H1 (cell line): ENCODE data around the gene MYH2. TPM values are rescaled to one million over a fixed set of nuclear protein-coding genes. Genes with fewer than 3 reads are reported as not detected.

ENCODE experiments used
- CTCF ChIA-PET: fragments of 300-600 bp; sonication (Branson Sonifier 250); formaldehyde crosslinking; loops from one replicate; lab custom pipeline; 2021; ENCODE audit not compliant: partially characterized antibody; lab: Charles Lee
- POLR2A ChIA-PET: fragments of 300-600 bp; sonication (Branson Sonifier 250); formaldehyde crosslinking; loops from one replicate; lab custom pipeline; 2021; ENCODE audit warnings: inconsistent platforms; ENCODE audit not compliant: partially characterized antibody; lab: Charles Lee
- DNase-seq, 2 experiments: peaks; one replicate each; pipeline versions ENCODE4 v3.0.0 to v3.0.0-alpha.2; 2010 to 2022; ENCODE audit warnings: low spot score in 2 of 2, low read depth in 1 of 2, mixed read lengths in 1 of 2
- FAIRE-seq: peaks from 2 replicates; lab custom pipeline; 2011; peaks lifted over from hg19 to GRCh38; lab: Jason Lieb, UNC
- H2AFZ ChIP-seq: 2 replicates; pipeline ENCODE4 v1.8.1; 2012; ENCODE audit warnings: low read length, inconsistent platforms
- H2AK5ac ChIP-seq: 2 replicates; pipeline ENCODE4 v1.6.1; 2013; ENCODE audit warnings: low read depth, low read length
- H2BK120ac ChIP-seq: replicated peaks from 2 replicates; pipeline ENCODE3; 2013; ENCODE audit warnings: low read depth, low read length, inconsistent platforms
- H2BK12ac ChIP-seq: 2 replicates; pipeline ENCODE4 v1.6.1; 2013; ENCODE audit warnings: low read depth, low read length
- H2BK15ac ChIP-seq: 2 replicates; pipeline ENCODE4 v1.6.1; 2013; ENCODE audit warnings: low read length
- H2BK20ac ChIP-seq: 2 replicates; pipeline ENCODE4 v1.6.1; 2013; ENCODE audit warnings: low read length
- H2BK5ac ChIP-seq: 2 replicates; pipeline ENCODE4 v1.6.1; 2013; ENCODE audit warnings: low read depth, low read length
- H3K14ac ChIP-seq: 2 replicates; pipeline ENCODE4 v1.6.1; 2013; ENCODE audit warnings: inconsistent platforms; ENCODE audit not compliant: insufficient read length
- H3K18ac ChIP-seq: 2 replicates; pipeline ENCODE4 v1.6.1; 2013; ENCODE audit warnings: low read length; ENCODE audit errors: extremely low read depth
- H3K23ac ChIP-seq: 2 replicates; pipeline ENCODE4 v1.6.1; 2013; ENCODE audit warnings: inconsistent platforms; ENCODE audit not compliant: insufficient read length
- H3K23me2 ChIP-seq: 2 replicates; pipeline ENCODE4 v1.6.1; 2013; ENCODE audit warnings: low read depth, low read length
- H3K27ac ChIP-seq: 2 replicates; pipeline ENCODE4 v1.6.1; 2011; ENCODE audit warnings: low read depth, low read length, inconsistent platforms
- H3K27me3 ChIP-seq, 4 experiments: replicated peaks in 1 of 4; 1 replicate in 1 of 4; 2 replicates in 3 of 4; pipeline versions ENCODE4 v1.6.1 to v1.8.1; 2011 to 2013; ENCODE audit warnings: low read length in 3 of 4, mild to moderate bottlenecking in 3 of 4, inconsistent platforms in 2 of 4, mixed read lengths in 2 of 4, moderate library complexity in 1 of 4; ENCODE audit not compliant: control insufficient read depth in 3 of 4, insufficient read depth in 3 of 4; ENCODE audit errors: extremely low read depth in 1 of 4
- H3K36me3 ChIP-seq, 4 experiments: 2 replicates each; pipeline versions ENCODE4 v1.6.1 to v1.8.1; 2011 to 2013; ENCODE audit warnings: mild to moderate bottlenecking in 4 of 4, low read length in 3 of 4, moderate library complexity in 2 of 4, control low read depth in 1 of 4, inconsistent platforms in 1 of 4; ENCODE audit not compliant: insufficient read depth in 4 of 4, control insufficient read depth in 2 of 4
- H3K4ac ChIP-seq: replicated peaks from 2 replicates; pipeline ENCODE3; 2013; ENCODE audit warnings: low read length, low read depth, mixed read lengths, inconsistent platforms; ENCODE audit not compliant: insufficient read length
- H3K4me1 ChIP-seq, 4 experiments: replicated peaks in 1 of 4; 1 replicate in 1 of 4; 2 replicates in 3 of 4; pipeline versions ENCODE4 v1.6.1 to v1.8.1; 2011 to 2013; ENCODE audit warnings: low read length in 3 of 4, inconsistent platforms in 2 of 4, mixed read lengths in 1 of 4; ENCODE audit not compliant: insufficient read depth in 4 of 4, control insufficient read depth in 3 of 4
- H3K4me2 ChIP-seq, 2 experiments: 2 replicates each; pipeline versions ENCODE4 v1.6.1 to v1.8.1; 2011 to 2013; ENCODE audit warnings: low read depth in 2 of 2, low read length in 2 of 2, control low read depth in 1 of 2, inconsistent platforms in 1 of 2, mild to moderate bottlenecking in 1 of 2; ENCODE audit not compliant: insufficient read depth in 1 of 2
- H3K4me3 ChIP-seq, 4 experiments: fragments of 200-600, 300-600 bp in 1 of 4; sonication (generic), shearing (Covaris generic), sonication (Bioruptor Twin) in 1 of 4; 2 replicates each; pipeline versions ENCODE4 v1.5.1 to v1.8.1; 2011 to 2016; ENCODE audit warnings: low read length in 4 of 4, low read depth in 3 of 4, control low read depth in 2 of 4, inconsistent platforms in 2 of 4, mild to moderate bottlenecking in 2 of 4, mixed read lengths in 1 of 4, moderate library complexity in 1 of 4; ENCODE audit not compliant: insufficient read depth in 2 of 4; ENCODE audit errors: extremely low read depth in 1 of 4
- H3K56ac ChIP-seq: replicated peaks from 2 replicates; pipeline ENCODE3; 2013; ENCODE audit warnings: low read depth, mild to moderate bottlenecking, mixed read lengths, low read length, inconsistent platforms; ENCODE audit not compliant: insufficient read length
- H3K79me1 ChIP-seq: 2 replicates; pipeline ENCODE4 v1.6.1; 2013; ENCODE audit warnings: low read depth, low read length, control low read depth
- H3K79me2 ChIP-seq, 2 experiments: 2 replicates each; pipeline versions ENCODE4 v1.6.1 to v1.8.1; 2012 to 2013; ENCODE audit warnings: low read length in 2 of 2, mild to moderate bottlenecking in 2 of 2, inconsistent platforms in 1 of 2; ENCODE audit not compliant: insufficient read depth in 2 of 2, control insufficient read depth in 1 of 2
- H3K9ac ChIP-seq, 4 experiments: replicated peaks in 1 of 4; 1 replicate in 1 of 4; 2 replicates in 3 of 4; pipeline versions ENCODE4 v1.6.1 to v1.8.1; 2011 to 2013; ENCODE audit warnings: low read depth in 3 of 4, low read length in 3 of 4, control low read depth in 2 of 4, mild to moderate bottlenecking in 2 of 4, moderate library complexity in 2 of 4, inconsistent platforms in 1 of 4; ENCODE audit errors: extremely low read depth in 1 of 4
- H3K9me3 ChIP-seq, 2 experiments: 2 replicates each; pipeline versions ENCODE4 v1.6.1 to v1.8.1; 2012 to 2013; ENCODE audit warnings: mild to moderate bottlenecking in 2 of 2, moderate library complexity in 2 of 2, control low read depth in 1 of 2, inconsistent platforms in 1 of 2, low read depth in 1 of 2, low read length in 1 of 2, mixed read lengths in 1 of 2; ENCODE audit not compliant: insufficient read depth in 2 of 2
- H4K20me1 ChIP-seq, 2 experiments: replicated peaks in 1 of 2; 2 replicates each; pipeline versions ENCODE3 to v1.8.1; 2011 to 2013; ENCODE audit warnings: inconsistent platforms in 2 of 2, low read length in 2 of 2, mild to moderate bottlenecking in 1 of 2; ENCODE audit not compliant: insufficient read depth in 2 of 2, control insufficient read depth in 1 of 2
- H4K5ac ChIP-seq: 2 replicates; pipeline ENCODE4 v1.6.1; 2013; ENCODE audit warnings: low read length, low read depth, mixed read lengths, inconsistent platforms; ENCODE audit not compliant: insufficient read length
- H4K8ac ChIP-seq: 2 replicates; pipeline ENCODE4 v1.8.0; 2013; ENCODE audit warnings: mild to moderate bottlenecking, moderate library complexity, low read length, inconsistent platforms; ENCODE audit not compliant: insufficient read depth; ENCODE audit errors: extremely low read depth
- H4K91ac ChIP-seq: replicated peaks from 2 replicates; pipeline ENCODE3; 2013; ENCODE audit warnings: low read length, mixed read lengths, inconsistent platforms; ENCODE audit not compliant: insufficient read length
- ASH2L ChIP-seq: fragments of 200-600, 300-600 bp; sonication (generic); IDR thresholded peaks from one replicate; pipeline ENCODE4 v1.7.1; 2017; ENCODE audit warnings: low read length
- CREB1 ChIP-seq: IDR thresholded peaks from 2 replicates; pipeline ENCODE4 v1.6.1; 2012; ENCODE audit warnings: inconsistent platforms
- MAX ChIP-seq: IDR thresholded peaks from 2 replicates; pipeline ENCODE4 v1.6.1; 2012; ENCODE audit warnings: inconsistent platforms
- NRF1 ChIP-seq: IDR thresholded peaks from 2 replicates; pipeline ENCODE4 v1.6.1; 2011; ENCODE audit warnings: mild to moderate bottlenecking, low read depth, low read length, improper control_type of control experiment
- RAD21 ChIP-seq, 2 experiments: IDR thresholded peaks in 1 of 2; conservative IDR thresholded peaks in 1 of 2; 2 replicates each; pipeline ENCODE4 v1.6.1; 2011; ENCODE audit warnings: low read depth in 2 of 2, low read length in 2 of 2, improper control_type of control experiment in 1 of 2, inconsistent platforms in 1 of 2, mild to moderate bottlenecking in 1 of 2, moderate library complexity in 1 of 2
- RNF2 ChIP-seq: fragments of 200-900, 300-1000 bp; sonication (generic); IDR thresholded peaks from 2 replicates; pipeline ENCODE4 v1.7.1; 2016; ENCODE audit warnings: borderline replicate concordance, low read depth, mild to moderate bottlenecking, antibody characterized with exemption, low read length; ENCODE audit not compliant: poor library complexity, severe bottlenecking; ENCODE audit errors: missing control alignments
- RXRA ChIP-seq: IDR thresholded peaks from 2 replicates; pipeline ENCODE4 v1.6.1; 2011; ENCODE audit warnings: low read depth, mild to moderate bottlenecking, low read length, moderate library complexity; ENCODE audit not compliant: insufficient read depth
- SP2 ChIP-seq: IDR thresholded peaks from 2 replicates; pipeline ENCODE4 v1.6.1; 2012; ENCODE audit warnings: mild to moderate bottlenecking, low read length, inconsistent platforms
- SP4 ChIP-seq: IDR thresholded peaks from 2 replicates; pipeline ENCODE4 v1.6.1; 2012; ENCODE audit warnings: low read length, inconsistent platforms
- WGBS, 2 experiments: shearing (Covaris generic) in 1 of 2; methylation state at CpG; one replicate each; pipeline versions ENCODE4 v1.1.6 to v1.1.7; 2013 to 2015; ENCODE audit warnings: low lambda C conversion rate in 2 of 2, mixed read lengths in 2 of 2, inconsistent platforms in 1 of 2, low coverage in 1 of 2, missing lambda C conversion rate in 1 of 2; ENCODE audit not compliant: insufficient replicate concordance in 2 of 2, insufficient coverage in 1 of 2, insufficient read length in 1 of 2; ENCODE audit errors: extremely low coverage in 1 of 2, missing lambda C conversion rate in 1 of 2; 5-methylcytosine and 5-hydroxymethylcytosine counted together
- polyA plus RNA-seq, 7 experiments: library from polyadenylated mRNA; depleted of rRNA in 3 of 7; stranded (reverse) in 5 of 7; unstranded in 2 of 7; fragments of >200 nt in 5 of 7; fragments of 200-250 nt in 2 of 7; gene quantifications; 1 replicate in 5 of 7; 2 replicates in 1 of 7; 4 replicates in 1 of 7; pipeline versions ENCODE4 v1.2.1 to v1.2.3, GENCODE V29; 2011 to 2013; ENCODE audit warnings: missing spikeins in 2 of 7, mixed read lengths in 2 of 7
- total RNA-seq: library from RNA; stranded (reverse); fragmentation: NEBNext Ultra II Directional; extraction: Animal tissue kit (Norgen Biotek cat#: 25700); gene quantifications from 2 replicates; pipeline ENCODE4 v1.2.1, GENCODE V29; 2021
- TF ChIP-seq, protein P1 (sequence below): IDR thresholded peaks from 2 replicates; pipeline ENCODE4 v1.6.1; 2012; ENCODE audit warnings: inconsistent platforms
- TF ChIP-seq, protein P2 (sequence below): IDR thresholded peaks from 2 replicates; pipeline ENCODE4 v1.6.1; 2011; ENCODE audit warnings: low read depth, mild to moderate bottlenecking, low read length; ENCODE audit not compliant: insufficient read depth

The MYH2 gene
- total and polyA plus RNA-seq, 2 of the 8 experiments (the other 6 are each of a cell fraction or from before 2014, with no cell fraction given), result 1.0 to 9.0 TPM

DNA sequence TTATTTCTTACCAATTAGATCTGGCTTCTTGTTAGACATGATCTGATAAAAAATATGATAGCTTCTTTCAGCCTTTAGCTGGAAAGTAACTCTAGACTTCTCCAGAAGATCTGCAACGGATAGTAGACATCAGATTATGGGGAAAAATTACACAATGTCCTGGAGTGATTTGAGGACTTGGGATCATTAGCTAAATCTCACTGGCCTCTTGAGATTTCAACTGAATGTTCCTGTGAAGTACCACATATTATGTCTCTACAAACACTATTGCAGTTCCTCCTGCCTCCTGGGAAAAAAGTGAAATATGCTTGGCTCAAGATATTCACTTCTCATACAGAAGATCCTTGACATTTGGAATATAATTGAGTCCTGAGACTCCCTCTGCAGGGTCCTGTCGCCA lies 36.6 kb downstream of the MYH2 start:
- H3K9ac ChIP-seq, result no peak overlapping the region
- H3K4me3 ChIP-seq, result no peak overlapping the region
- H3K79me1 ChIP-seq, result no peaks in the 10 kb centered on the region
- H3K18ac ChIP-seq, result no peak overlapping the region
- no peaks in the 10 kb centered on the region for H3K36me3 ChIP-seq
- H3K23me2 ChIP-seq, result no peaks in the 10 kb centered on the region
- H4K91ac ChIP-seq, result no peak overlapping the region
- H3K4me1 ChIP-seq, result 0 out of 7 replicates have a peak, but pooled peaks cover 0 to 2% (median under 1%) of the 10 kb centered on the region in 4 experiments
- H3K14ac ChIP-seq, result no peak overlapping the region
- H3K9me3 ChIP-seq, result no peaks in the 10 kb centered on the region
- WGBS, 2 experiments, result 90% methylated on average over 2 of the region's 2 CpGs; no CpG with 5 or more reads in 1 of the 2 experiments
- H3K23ac ChIP-seq, result no peak overlapping the region
- H2AFZ ChIP-seq, result no peak overlapping the region
- H2BK20ac ChIP-seq, result no peak overlapping the region
- no peaks in the 10 kb centered on the region for H3K79me2 ChIP-seq
- DNase-seq (no peak), FAIRE-seq (no peak)
- H3K27ac ChIP-seq, result no peak overlapping the region
- H2BK15ac ChIP-seq, result no peak overlapping the region
- no peaks in the 10 kb centered on the region for H3K27me3 ChIP-seq
- POLR2A ChIA-PET, result no interaction called here
- H2BK5ac ChIP-seq, result no peak overlapping the region
- H3K4me2 ChIP-seq, result no peak overlapping the region
- CTCF ChIA-PET, result interaction anchor here (0.6 to 3.4 kb wide), 8 partner anchors 8 to 588 kb away, joined by 3 to 22 read pairs (median 4); no protein-coding TSS in a partner anchor
- no peak for TF ChIP-seq CREB1
- TF ChIP-seq RAD21 (IDR thresholded peaks at IDR 0.05 in 1 of 2, conservative IDR thresholded peaks at IDR 0.05 in 1 of 2; ENCODE audit: low read depth in 2 of 2, low read length in 2 of 2), result no peak
- TF ChIP-seq RNF2, result no peak
- TF ChIP-seq, protein P1, sequence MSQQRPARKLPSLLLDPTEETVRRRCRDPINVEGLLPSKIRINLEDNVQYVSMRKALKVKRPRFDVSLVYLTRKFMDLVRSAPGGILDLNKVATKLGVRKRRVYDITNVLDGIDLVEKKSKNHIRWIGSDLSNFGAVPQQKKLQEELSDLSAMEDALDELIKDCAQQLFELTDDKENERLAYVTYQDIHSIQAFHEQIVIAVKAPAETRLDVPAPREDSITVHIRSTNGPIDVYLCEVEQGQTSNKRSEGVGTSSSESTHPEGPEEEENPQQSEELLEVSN, result no peak
- TF ChIP-seq ASH2L, result no peak
- TF ChIP-seq SP4, result no peak
- no peak for TF ChIP-seq RXRA
- TF ChIP-seq MAX, result no peak
- TF ChIP-seq NRF1, result no peak
- TF ChIP-seq, protein P2, sequence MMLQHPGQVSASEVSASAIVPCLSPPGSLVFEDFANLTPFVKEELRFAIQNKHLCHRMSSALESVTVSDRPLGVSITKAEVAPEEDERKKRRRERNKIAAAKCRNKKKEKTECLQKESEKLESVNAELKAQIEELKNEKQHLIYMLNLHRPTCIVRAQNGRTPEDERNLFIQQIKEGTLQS, result no peak
- TF ChIP-seq SP2, result no peak
- H3K4ac ChIP-seq, result no peak overlapping the region
- no peak overlapping the region for H2BK12ac ChIP-seq
- H4K20me1 ChIP-seq, result no peaks in the 10 kb centered on the region
- H4K8ac ChIP-seq, result no peak overlapping the region
- H4K5ac ChIP-seq, result no peak overlapping the region
- no peak overlapping the region for H2AK5ac ChIP-seq
- H2BK120ac ChIP-seq, result no peak overlapping the region
- H3K56ac ChIP-seq, result no peak overlapping the region
